Stimulated activated CD4-positive, alpha-beta T cell treated with anti-CD3 and anti-CD28 coated beads, Interleukin-1b, Interleukin-23, amount 100 ng/mL, for 4 hours (primary cell): Measurements from ENCODE around the gene IRF2BP1.

ENCODE experiments used
- DNase-seq, 2 donors: peaks; one replicate each; pipeline ENCODE4 v3.0.0-alpha.2; 2020; ENCODE audit warnings: low read depth in 2 of 2

IRF2BP1 gene

GRCh38 chr19:45885556-45886426 lies at the start of gene IRF2BP1:
Gene IRF2BP1, minus strand, starts transcription at chr19:45886141. Its CDS starts 367 bp downstream, at chr19:45885774.
- peak; percentile 76 for DNase-seq

DNA sequence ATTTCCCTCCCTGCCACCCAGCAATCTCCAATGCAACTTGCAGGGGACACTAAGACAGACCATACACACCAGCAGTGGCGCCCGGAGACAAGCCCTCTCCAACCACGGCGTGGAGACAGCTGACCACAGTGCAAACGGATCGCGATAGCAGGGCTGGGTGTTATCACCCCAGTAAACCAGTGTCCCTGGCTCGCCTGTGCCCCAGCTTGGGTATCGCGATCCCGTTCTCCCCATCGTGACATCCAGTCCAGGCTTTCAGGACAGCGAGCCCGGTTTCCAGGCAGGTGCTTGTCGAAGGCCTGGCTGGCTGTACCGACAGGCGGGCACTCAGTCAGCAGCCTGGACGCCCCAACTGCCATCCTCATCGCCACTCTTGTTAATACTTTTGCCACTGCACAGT lies 49.3 kb upstream of the IRF2BP1 start:
- no peak for DNase-seq

GRCh38 chr19:45934551-45935230 lies 48.8 kb upstream of the IRF2BP1 start:
- no peak for DNase-seq

- DNase-seq, result no peak
Observed at GRCh38 chr19:45933759-45934158, 47.8 kb upstream of the IRF2BP1 start.

GRCh38 chr19:45931055-45931454 lies 45.1 kb upstream of the IRF2BP1 start:
- DNase-seq, result no peak

DNA sequence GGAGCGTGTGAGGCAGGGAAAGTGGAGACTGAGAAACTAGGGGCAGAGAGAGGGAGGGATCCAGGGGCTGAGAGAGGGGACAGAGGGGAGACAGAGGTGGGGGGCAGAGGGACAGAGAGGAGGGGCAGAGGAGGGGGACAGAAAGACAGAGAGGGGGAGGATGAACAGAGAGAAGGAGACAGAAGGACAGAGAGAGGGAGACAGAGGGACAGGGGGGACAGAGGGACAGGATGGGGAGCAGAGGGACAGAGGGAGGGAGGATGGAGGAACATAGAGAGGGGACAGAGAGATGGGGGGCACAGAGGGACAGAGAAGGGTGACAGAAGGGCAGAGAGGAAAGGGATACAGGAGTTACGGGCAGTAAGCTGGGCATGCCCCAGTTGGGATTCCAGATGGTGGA lies 43.3 kb upstream of the IRF2BP1 start:
- DNase-seq, result no peak

DNA sequence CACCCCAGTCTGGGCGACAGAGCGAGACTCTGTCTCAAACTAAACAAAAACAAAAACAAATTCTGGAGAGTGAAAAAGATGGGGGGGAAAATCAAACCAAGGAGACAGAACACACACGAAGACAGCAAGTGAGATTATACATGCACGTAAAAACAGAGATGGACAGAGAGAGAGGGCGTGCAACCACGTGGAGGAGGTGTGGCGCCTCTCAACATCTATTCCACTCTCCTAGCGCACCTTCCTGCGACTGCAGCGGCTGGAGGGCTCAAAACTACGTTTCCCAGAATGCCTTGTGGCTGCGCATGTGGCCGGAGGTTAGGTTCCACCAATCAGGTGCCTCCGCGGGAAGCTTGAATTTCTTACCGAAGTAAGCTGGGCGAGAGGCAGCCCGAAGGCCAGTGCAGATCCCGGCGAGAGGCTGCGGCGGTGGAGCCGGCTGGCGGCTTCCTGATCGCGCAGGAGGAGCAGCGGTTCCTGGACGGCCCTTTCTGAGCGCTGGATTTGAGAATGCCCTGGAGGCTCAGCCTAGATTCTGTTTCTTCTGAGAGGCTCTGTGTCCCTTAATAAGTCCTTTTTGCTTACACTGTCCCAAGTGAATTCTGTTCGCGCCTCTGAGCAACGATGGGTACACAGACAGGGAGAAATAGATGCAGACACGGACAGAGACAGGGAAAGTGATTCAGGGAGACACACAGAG lies 41.8 kb upstream of the IRF2BP1 start:
- peak; percentile 73 to 83 for DNase-seq

- DNase-seq, result no peak
Observed at GRCh38 chr19:45924891-45925447, 39.0 kb upstream of the IRF2BP1 start.

DNA sequence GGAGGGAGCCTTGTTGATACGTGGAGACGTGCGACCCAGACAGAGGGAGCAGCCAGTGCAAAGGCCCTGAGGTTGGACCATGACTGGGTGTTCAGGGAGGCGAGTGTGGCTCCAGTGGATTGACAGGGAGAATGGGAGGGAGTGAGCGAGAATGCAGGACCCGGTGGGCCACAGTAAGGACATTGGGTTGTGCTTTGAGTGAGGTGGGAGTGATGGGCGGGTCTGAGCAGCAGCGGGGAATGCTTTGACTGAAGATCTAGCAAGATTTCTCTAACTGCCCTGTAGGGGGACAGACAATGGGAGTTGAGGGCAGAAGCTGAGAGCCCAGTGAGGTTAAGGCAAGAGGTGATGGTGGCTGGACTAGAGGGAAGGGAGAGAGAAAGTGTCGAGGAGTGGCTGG lies 36.3 kb upstream of the IRF2BP1 start:
- DNase-seq, result no peak

DNA sequence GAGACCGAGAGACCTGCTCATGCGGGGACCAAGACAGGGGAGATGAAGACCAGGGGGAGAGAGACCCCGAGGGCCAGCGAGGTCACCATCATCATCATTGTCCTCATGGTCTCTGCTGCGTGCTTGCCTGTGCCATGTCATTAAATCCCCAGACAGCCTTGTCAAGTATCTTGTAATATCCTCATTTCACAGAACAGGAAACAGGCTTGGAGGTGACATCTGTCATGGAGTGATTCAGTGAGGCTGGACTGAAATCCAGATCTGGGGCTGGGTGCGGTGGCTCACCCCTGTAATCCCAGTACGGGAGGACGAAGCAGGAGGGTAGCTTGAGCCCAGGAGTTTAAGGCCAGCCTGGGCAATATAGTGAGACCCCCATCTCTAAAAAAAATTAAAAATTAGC lies 34.5 kb upstream of the IRF2BP1 start:
- no peak for DNase-seq

DNA sequence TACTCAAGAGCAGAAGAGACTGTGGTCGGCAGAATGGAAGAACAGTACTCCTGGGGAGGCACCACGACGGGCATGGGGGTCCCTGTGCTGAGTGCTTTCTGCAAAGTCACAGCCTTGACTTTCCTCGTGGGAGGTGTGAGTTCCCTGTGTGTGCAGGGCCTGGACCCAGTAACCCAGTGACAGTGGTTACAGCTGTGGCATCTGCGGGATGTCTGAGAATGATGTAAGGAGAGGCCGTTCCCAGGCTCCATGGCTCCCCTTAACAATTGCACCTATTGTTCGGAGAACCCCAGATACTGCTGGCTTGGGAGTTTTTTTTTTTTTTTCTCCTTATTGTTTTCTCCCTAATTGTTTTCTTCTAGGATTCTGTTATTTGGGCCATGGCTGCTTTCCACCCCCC lies 33.7 kb upstream of the IRF2BP1 start:
- DNase-seq, result no peak

- DNase-seq, result no peak
Observed at GRCh38 chr19:45918721-45919120, 32.8 kb upstream of the IRF2BP1 start.

GRCh38 chr19:45917421-45918091 lies 31.6 kb upstream of the IRF2BP1 start:
- no peak for DNase-seq

DNA sequence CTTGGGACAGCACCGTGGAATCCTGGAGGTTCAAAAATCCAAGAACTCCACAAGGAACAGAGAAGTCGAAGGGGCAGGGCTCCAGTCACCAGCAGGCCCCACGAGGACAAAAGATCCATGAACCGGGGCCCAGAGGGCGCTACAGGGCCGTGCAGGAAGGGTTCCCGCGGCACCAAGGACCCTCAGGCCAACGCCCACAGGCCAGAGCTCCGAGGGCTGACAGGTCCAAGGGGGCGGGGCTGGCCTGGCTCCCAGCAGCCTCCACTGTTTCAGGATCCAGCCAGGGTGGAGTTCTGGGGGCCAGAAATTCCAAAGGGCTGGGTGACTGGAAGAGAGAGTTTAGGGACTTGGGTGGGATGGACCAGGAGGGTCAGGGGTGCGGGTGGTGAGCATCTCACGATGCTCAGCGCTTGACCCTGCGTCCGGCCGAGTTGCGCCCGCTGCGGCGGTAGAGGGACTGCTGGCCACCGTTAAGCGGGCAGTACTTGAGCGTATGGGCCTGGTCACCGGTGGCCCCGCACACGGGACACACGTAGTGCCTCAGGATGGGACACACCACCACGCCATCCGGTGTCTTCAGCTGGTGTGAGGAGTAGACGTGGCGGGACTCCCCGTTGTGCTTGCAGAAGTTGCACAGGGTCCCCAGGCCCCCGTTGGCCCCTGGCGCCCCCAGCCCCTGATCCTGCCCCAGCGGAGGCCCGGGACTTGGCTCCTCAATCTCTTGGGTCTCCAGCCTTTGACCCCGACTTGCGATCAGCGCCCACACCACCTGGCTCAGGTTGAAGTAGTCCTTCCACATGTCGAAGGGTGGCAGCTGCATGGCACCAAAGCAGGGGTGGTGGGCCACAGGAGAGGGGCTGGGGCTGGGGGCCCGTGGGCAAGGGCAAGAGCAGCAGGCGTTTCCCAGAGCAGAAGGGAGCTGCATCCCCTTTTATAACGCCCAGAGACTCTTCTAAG lies 28.2 kb upstream of the IRF2BP1 start, which contains the start of gene NANOS2:
Gene NANOS2, minus strand, starts transcription at position 905 of the 957 bp plus-strand sequence. Its CDS starts 85 bp downstream, at position 820.
- DNase-seq, result no peak

DNA sequence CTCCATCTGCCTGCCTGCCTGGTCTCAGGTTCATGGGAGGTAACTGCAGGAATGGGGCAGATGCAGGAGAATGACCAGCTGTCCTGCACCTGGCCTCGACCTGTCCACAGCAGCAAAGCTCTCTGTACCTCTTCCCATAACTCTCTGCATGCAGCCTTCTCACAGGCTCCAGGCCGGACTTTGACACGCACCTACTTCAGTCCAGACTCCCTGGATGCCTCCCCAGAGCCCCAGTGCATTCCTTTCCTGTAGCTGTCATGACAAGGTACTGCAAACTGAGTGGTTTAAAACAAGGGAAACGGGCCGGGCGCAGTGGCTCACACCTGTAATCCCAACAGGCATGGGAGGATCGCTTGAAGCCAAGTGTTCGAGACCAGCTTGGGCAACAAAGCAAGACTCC lies 25.4 kb upstream of the IRF2BP1 start:
- no peak for DNase-seq

GRCh38 chr19:45908956-45909355 lies 23.0 kb upstream of the IRF2BP1 start:
- no peak for DNase-seq

DNA sequence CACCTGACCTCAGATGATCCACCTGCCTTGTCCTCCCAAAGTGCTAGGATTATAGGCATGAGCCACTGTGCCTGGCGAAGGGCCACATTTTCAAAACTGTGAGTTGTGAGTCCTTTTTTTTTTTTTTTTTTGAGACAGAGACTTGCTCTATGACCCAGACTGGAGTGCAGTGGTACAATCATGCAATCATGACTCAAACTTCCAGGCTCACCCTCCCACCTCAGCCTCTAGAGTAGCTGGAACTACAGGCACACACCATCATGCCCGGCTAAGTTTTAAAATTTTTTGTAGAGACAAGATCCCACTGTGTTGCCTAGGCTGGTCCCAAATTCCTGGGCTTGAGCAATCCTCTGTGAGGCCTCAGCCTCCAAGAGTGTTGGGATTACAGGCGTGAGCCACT lies 20.3 kb upstream of the IRF2BP1 start:
- DNase-seq, result no peak

DNA sequence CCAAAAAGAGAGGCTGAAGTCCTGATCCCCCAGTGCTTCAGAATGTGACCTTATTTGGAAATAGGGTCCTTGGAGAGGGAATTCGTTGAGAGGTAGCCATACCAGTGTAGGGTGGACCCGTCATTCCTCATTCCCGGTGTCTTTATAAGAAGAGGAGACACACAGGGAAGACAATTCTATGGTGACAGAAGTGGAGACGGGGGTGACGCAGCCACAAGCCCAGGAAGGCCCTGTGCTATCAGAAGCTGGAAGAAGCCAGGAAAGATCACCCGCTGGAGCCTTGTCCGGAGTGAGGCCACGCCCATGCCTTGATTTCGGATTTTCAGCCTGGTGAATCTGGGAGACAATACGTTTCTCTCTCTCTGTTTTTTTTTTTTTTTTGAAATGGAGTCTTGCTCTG lies 19.1 kb upstream of the IRF2BP1 start:
- no peak for DNase-seq

DNA sequence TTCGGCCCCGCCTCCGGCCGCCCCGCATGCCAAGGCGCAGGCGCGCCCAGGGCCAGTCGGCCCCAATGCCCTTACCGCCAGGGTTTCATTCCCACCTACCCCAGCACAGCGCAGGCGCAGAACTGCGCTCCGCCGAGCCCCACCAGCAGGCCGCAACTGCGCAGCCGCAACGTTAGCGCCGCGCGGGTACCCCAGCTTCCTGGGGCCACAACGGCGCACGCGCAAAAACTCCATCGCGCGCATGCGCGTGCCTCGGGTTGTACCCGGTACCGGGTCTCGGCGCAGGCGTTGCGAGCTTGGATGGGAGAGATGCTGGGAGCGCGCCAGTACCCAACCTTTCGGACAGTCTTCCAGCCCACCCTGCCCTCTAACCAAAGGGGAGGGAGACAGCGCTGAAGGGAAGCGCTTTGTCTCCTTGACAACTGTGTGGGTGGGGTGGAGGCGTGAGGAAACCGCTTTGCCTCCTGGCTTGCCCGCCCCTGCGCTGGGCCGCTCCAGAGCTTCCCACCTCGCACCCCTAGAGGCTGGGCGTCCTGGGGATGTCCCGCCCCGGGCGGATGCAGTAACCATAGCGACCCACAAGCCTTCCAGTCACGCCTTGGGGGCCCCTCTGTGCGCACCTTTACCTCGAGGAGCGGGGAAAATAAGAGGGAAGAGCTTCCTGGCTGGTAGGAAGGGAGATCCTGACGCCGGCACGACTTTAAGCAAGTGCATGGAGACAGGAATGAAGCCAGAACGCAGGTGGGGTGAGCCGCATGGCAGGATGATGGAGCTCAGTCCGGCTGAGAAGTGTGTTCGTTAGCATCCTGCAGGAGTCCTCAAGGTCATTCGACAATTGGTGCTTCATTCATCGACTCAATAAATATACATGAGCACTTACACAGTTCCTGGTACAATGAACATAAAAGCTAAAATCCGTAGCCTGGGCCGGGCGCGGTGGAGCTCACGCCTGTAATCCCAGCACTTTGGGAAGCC lies 17.0 kb upstream of the IRF2BP1 start:
- peak; percentile 100 for DNase-seq
